Tibial nerve (tissue), 3 donors: ENCODE results near the gene MDFIC2.

Experiments
- CTCF ChIP-seq, 5 experiments: fragments of 200-600 bp in 3 of 5; fragments of 450-650 bp in 2 of 5; sonication (generic) in 3 of 5; IDR thresholded peaks; one replicate each; pipeline ENCODE4 v1.5.1; 2016 to 2019; ENCODE audit warnings: antibody characterized with exemption in 5 of 5, mild to moderate bottlenecking in 3 of 5, moderate library complexity in 2 of 5
- POLR2A ChIP-seq, 2 donors: fragments of 450-650 bp; IDR thresholded peaks; one replicate each; pipeline ENCODE4 v1.6.1; 2017; ENCODE audit warnings: antibody characterized with exemption in 2 of 2, mild to moderate bottlenecking in 2 of 2, moderate library complexity in 2 of 2

- no peak for TF ChIP-seq CTCF (IDR thresholded peaks at IDR 0.05)
- no peak for TF ChIP-seq POLR2A (IDR thresholded peaks at IDR 0.05)
Observed at GRCh38 chr3:70182166-70182565, 130.3 kb downstream of the MDFIC2 start.
